ENCODE measurements around the gene C19orf38. TPM values are rescaled to one million over a fixed set of nuclear protein-coding genes. Genes with fewer than 3 reads are reported as not detected.
A peak's percentile ranks its signal among the peaks of the same experiment; 100 is the strongest.

C19orf38 gene
- total and polyA plus RNA-seq, 2 of the 4 experiments (the other 2 are of a cell fraction) = 0.18 to 0.19 TPM

DNA sequence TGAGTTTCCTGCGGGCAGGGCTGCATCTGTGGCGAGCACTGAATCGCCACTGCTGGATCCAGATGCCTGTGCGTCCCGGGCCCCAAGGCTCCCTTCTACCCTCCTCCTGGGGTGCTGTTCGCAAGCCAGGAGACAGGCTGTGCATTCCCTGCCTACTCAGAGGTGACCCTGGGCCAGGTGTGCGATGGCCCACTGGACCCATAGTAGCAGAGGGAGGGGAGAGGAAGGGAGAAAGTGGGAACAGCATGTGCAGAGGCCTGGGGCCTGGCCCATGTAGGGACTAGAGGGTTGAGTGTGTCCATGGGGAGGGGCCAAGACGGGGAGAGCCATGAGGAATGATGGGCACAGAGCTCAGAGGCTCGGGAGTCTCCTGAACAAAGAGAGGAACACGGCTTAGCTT, 50.4 kb downstream of the C19orf38 start:
- no peak for ATAC-seq (ENCODE audit: low read depth)
- no peaks in the 10 kb centered on the region for H3K27me3 ChIP-seq (ENCODE audit: control insufficient read depth, insufficient read depth, low read length)
- H2AK5ac ChIP-seq (ENCODE audit: low read depth, low read length) = no peak overlapping the region
- no peaks in the 10 kb centered on the region for H3K36me3 ChIP-seq (ENCODE audit: control insufficient read depth, insufficient read depth, low read length)
- no peaks in the 10 kb centered on the region for H3K9me3 ChIP-seq (ENCODE audit: control insufficient read depth, insufficient read depth, low read length)
- in situ Hi-C loops (cut with MboI; ENCODE audit: low sequenced_read_pairs) = no loop called here
- H3K56ac ChIP-seq (ENCODE audit: extremely low read depth, insufficient read depth, low read length) = no peak overlapping the region
- no peak for TF ChIP-seq RAD21 (IDR thresholded peaks at IDR 0.05; ENCODE audit: low read length)
- TF ChIP-seq RCOR1 (IDR thresholded peaks at IDR 0.05; ENCODE audit: insufficient replicate concordance, low read length) = no peak
- no peak overlapping the region for H4K8ac ChIP-seq (ENCODE audit: low read depth in 2 of 2, low read length in 2 of 2)
- H3K4ac ChIP-seq (ENCODE audit: low read depth, low read length) = no peak overlapping the region
- no TSS peak for BruUV-seq (replicated peaks)
- H3K23ac ChIP-seq (ENCODE audit: low read depth, low read length) = no peak overlapping the region
- H3K4me1 ChIP-seq (ENCODE audit: control insufficient read depth, insufficient read depth, low read length) = peaks cover 16% of the 10 kb centered on the region
- H3K18ac ChIP-seq (ENCODE audit: low read depth, low read length) = no peak overlapping the region
- no peak overlapping the region for H3K27ac ChIP-seq (ENCODE audit: insufficient read depth, low read length)
- no peak overlapping the region for H4K91ac ChIP-seq (ENCODE audit: insufficient read depth, low read depth, low read length)
- no peak overlapping the region for H3K14ac ChIP-seq (replicated peaks; ENCODE audit: low read depth, low read length)
- H2BK15ac ChIP-seq (ENCODE audit: low read depth, low read length) = no peak overlapping the region
- CTCF ChIA-PET = interaction anchor here (0.9 to 1.2 kb wide), 2 partner anchors 17 to 33 kb away, joined by 3 to 4 read pairs; no protein-coding TSS in a partner anchor
- no peak overlapping the region for H2BK120ac ChIP-seq (ENCODE audit: low read depth, low read length)
- H3K79me1 ChIP-seq (ENCODE audit: low read depth in 1 of 2, low read length in 2 of 2) = peaks cover 35 to 86% of the 10 kb centered on the region in 2 experiments
- peak overlapping the region; percentile 23 for H2AFZ ChIP-seq (replicated peaks; ENCODE audit: low read length, poor library complexity)
- dilution Hi-C loops (cut with HindIII; ENCODE audit: low sequenced_read_pairs, unreplicated experiment) = no loop called here
- peaks cover 24% of the 10 kb centered on the region for H3K9me1 ChIP-seq (ENCODE audit: insufficient read depth, low read length)
- peaks cover 68% of the 10 kb centered on the region for H4K20me1 ChIP-seq (ENCODE audit: insufficient read depth, low read length)
- H3K9ac ChIP-seq (ENCODE audit: low read depth, low read length) = no peak overlapping the region
- POLR2A ChIA-PET (ENCODE audit: unreplicated experiment) = interaction anchor here (0.6 kb wide), 1 partner anchor 20 kb away, joined by 6 read pairs; no protein-coding TSS in a partner anchor
- no peak overlapping the region for H2BK5ac ChIP-seq (ENCODE audit: low read depth, low read length, poor library complexity, severe bottlenecking)
- H2AK9ac ChIP-seq (replicated peaks; ENCODE audit: low read depth, low read length, poor library complexity) = peak overlapping the region; percentile 89
- H3K4me3 ChIP-seq (ENCODE audit: insufficient read depth, low read depth, low read length) = no peak overlapping the region
- DNase-seq = no peak
- H4K5ac ChIP-seq (ENCODE audit: low read depth, low read length) = no peak overlapping the region
- WGBS, 2 experiments (ENCODE audit: extremely low coverage in 2 of 2, insufficient read length in 1 of 2) = 100% methylated on average over 1 of the region's 10 CpGs; no CpG with 5 or more reads in 1 of the 2 experiments
- intact Hi-C loops (cut with micrococcal nuclease) = no loop called here
- no peak overlapping the region for H2BK20ac ChIP-seq (ENCODE audit: low read depth, low read length)
- no peak overlapping the region for H3K4me2 ChIP-seq (ENCODE audit: low read depth, low read length)

Data from IMR-90 (cell line).